Kidney (tissue), 14 donors: ENCODE results near the gene SSC5D. TPM values are rescaled to one million over a fixed set of nuclear protein-coding genes. Genes with fewer than 3 reads are reported as not detected.
A peak's percentile ranks its signal among the peaks of the same experiment; 100 is the strongest.

ENCODE experiments used
- DNase-seq, 5 donors: peaks; one replicate each; pipeline ENCODE4 v3.0.0-alpha.2; 2013 to 2020
- FAIRE-seq: peaks from 2 replicates; lab custom pipeline; 2012; peaks lifted over from hg19 to GRCh38; lab: Jason Lieb, UNC
- H3K27ac ChIP-seq, 2 donors: one replicate each; pipeline ENCODE4 v1.7.0; 2013; ENCODE audit warnings: low read depth in 2 of 2, low read length in 2 of 2, inconsistent platforms in 1 of 2
- H3K27me3 ChIP-seq: one replicate; pipeline ENCODE4 v1.7.1; 2013; ENCODE audit warnings: low read length, inconsistent platforms; ENCODE audit not compliant: control insufficient read depth, insufficient read depth
- H3K36me3 ChIP-seq, 3 donors: one replicate each; pipeline versions ENCODE4 v1.7.0 to v1.7.1; 2013; ENCODE audit warnings: low read length in 3 of 3, control low read depth in 1 of 3, inconsistent platforms in 1 of 3; ENCODE audit not compliant: insufficient read depth in 3 of 3, control insufficient read depth in 2 of 3
- H3K4me1 ChIP-seq, 3 donors: one replicate each; pipeline versions ENCODE4 v1.7.0 to v1.7.1; 2013; ENCODE audit warnings: low read length in 3 of 3, inconsistent platforms in 1 of 3, low read depth in 1 of 3; ENCODE audit not compliant: control insufficient read depth in 2 of 3, insufficient read depth in 2 of 3
- H3K4me3 ChIP-seq, 3 donors: one replicate each; pipeline versions ENCODE4 v1.7.0 to v1.8.1; 2013; ENCODE audit warnings: low read length in 3 of 3, control low read depth in 1 of 3, inconsistent platforms in 1 of 3
- H3K9ac ChIP-seq, 3 donors: one replicate each; pipeline versions ENCODE4 v1.7.0 to v1.7.1; 2013; ENCODE audit warnings: low read length in 3 of 3, control low read depth in 1 of 3, inconsistent platforms in 1 of 3
- H3K9me3 ChIP-seq, 3 donors: one replicate each; pipeline versions ENCODE4 v1.7.0 to v1.7.1; 2013; ENCODE audit warnings: low read length in 3 of 3, control low read depth in 1 of 3, inconsistent platforms in 1 of 3; ENCODE audit not compliant: control insufficient read depth in 2 of 3, insufficient read depth in 1 of 3
- intact Hi-C: fragments of 100-400 bp; cut with DNase I; formaldehyde crosslinking; loops from one replicate; pipeline ENCODE4 v1.11.1; 2022
- polyA plus RNA-seq: library from polyadenylated mRNA; stranded (reverse); fragments of 350-450 nt; fragmentation: Illumina TruSeq; extraction: RNeasy Lipid Tissue Mini Kit (QIAGEN cat#74804); gene quantifications from one replicate; pipeline ENCODE4 v1.2.3, GENCODE V29; 2014; ENCODE audit warnings: low read depth, low replicate concordance; ENCODE audit not compliant: insufficient read depth
- total RNA-seq: library from RNA; stranded (reverse); fragmentation: NEBNext Ultra II Directional; extraction: Animal tissue kit (Norgen Biotek cat#: 25700); gene quantifications from one replicate; pipeline ENCODE4 v1.2.1, GENCODE V29; 2021
- TF ChIP-seq, protein P1 (sequence below): IDR thresholded peaks from 3 replicates; pipeline ENCODE4 v1.5.1; 2012; ENCODE audit warnings: mild to moderate bottlenecking, moderate library complexity, borderline replicate concordance; ENCODE audit not compliant: insufficient read depth; ENCODE audit errors: extremely low read depth
- donor health status: control.
- donor health status: control.
- donor health status: control.
- donor health status: control.
- donor health status: control.
- donor health status: DM: yes; HTN: yes; CAD: no.
- donor health status: Normal renal cell carcinoma (clear cell type).

SSC5D gene
- total and polyA plus RNA-seq, 2 donors from 2014 or later: 2.2 to 9.4 TPM

DNA sequence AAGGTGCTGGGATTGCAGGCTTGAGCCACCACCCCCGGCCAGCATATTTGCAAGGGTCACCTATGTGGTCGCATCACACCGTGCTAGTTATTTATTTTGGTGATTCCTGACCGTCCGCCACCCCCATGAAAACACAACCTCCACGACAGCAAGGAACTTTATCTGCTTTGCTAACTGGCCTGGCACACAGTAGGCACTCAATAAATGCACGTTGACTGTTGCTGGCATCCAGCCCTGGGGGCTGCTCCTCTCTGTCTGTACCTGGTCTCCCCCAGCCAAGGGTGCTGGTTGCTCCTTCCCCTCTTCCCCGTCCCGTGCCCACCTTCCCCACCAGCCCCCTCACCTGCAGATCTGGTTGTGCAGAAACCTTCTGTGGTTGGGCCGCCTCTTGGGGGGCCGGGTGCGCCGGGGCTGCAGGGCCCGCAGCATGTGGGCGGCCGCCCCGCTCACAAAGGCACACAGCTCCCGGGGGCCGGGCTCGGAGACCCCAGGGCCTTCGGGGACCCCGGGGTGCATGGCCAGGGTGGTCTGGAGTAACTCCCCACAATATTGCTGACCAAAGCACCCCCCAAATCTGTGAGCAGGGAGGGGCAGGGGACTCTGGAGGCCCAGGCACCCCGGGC is 24.1 kb upstream of the SSC5D start:
- H3K4me3 ChIP-seq: no peak overlapping the region
- H3K9ac ChIP-seq: no peak overlapping the region
- H3K27me3 ChIP-seq: no peaks in the 10 kb centered on the region
- no peaks in the 10 kb centered on the region for H3K36me3 ChIP-seq
- TF ChIP-seq, protein P1, sequence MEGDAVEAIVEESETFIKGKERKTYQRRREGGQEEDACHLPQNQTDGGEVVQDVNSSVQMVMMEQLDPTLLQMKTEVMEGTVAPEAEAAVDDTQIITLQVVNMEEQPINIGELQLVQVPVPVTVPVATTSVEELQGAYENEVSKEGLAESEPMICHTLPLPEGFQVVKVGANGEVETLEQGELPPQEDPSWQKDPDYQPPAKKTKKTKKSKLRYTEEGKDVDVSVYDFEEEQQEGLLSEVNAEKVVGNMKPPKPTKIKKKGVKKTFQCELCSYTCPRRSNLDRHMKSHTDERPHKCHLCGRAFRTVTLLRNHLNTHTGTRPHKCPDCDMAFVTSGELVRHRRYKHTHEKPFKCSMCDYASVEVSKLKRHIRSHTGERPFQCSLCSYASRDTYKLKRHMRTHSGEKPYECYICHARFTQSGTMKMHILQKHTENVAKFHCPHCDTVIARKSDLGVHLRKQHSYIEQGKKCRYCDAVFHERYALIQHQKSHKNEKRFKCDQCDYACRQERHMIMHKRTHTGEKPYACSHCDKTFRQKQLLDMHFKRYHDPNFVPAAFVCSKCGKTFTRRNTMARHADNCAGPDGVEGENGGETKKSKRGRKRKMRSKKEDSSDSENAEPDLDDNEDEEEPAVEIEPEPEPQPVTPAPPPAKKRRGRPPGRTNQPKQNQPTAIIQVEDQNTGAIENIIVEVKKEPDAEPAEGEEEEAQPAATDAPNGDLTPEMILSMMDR: no peak
- DNase-seq: no peak
- H3K4me1 ChIP-seq: peaks cover 0 to 9% (median 4%) of the 10 kb centered on the region in 3 donors
- no peak for FAIRE-seq
- no peaks in the 10 kb centered on the region for H3K9me3 ChIP-seq
- intact Hi-C loops: no loop called here
- no peak overlapping the region for H3K27ac ChIP-seq

- TF ChIP-seq, protein P1: no peak
- Histone ChIP-seq H3K4me3 (no peak within 1 kb of the TSS), H3K4me1 (peaks cover 0 to 8% (median 4%) of the 10 kb centered on the region in 3 donors), H3K9ac (no peak within 1 kb of the TSS), H3K9me3 (no peaks in the 10 kb centered on the region), H3K27me3 (no peaks in the 10 kb centered on the region), H3K27ac (no peak within 1 kb of the TSS), H3K36me3 (no peaks in the 10 kb centered on the region)
- no peak for FAIRE-seq
- intact Hi-C loops: no loop called here
- DNase-seq: peak in 1 of 5 donors; percentile 54
Observed at GRCh38 chr19:55464662-55465054, 23.6 kb upstream of the SSC5D start, which contains the start of gene C19orf85. C19orf85 (minus strand) TSS chr19:55464751; CDS start chr19:55464554, 197 bp downstream.

DNA sequence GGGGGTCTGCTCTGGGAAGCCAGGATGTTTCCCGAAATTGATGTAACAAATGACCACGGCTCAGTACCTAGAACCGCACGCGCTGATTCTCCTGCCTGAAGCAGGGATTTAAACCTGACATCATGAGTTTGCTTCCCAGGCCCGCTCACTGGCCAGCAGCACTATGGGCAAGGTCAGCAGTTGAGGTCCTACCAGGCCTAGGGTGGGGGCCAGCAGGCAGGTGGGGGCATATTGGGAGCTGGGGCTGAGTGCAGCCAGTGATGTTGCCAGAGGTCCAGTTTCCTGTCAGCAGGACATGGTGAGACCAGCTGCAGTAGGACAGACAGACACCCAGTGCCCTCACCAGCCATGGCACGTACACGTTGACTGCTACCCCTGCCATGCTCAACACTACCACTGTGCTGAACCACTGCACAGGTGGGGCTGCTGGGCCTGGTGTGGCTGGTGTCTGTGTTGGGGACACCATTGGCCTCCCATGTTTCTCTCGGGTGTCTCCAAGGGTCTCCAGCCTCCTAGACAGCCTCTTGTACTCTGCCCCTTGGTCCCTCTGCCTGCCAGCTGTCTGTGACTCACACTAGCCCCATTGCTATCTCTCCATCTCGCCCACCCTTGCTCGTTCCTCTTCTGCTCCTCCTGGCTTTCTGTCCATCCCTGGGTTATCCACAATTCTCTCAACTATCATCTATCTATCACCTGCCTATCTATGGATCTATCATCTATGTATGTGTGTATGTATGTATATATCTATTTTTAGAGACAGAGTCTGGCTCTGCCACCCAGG is 22.6 kb upstream of the SSC5D start:
- H3K4me3 ChIP-seq: no peak overlapping the region
- DNase-seq: no peak
- no peaks in the 10 kb centered on the region for H3K9me3 ChIP-seq
- no peak overlapping the region for H3K9ac ChIP-seq
- H3K4me1 ChIP-seq: peaks cover 0 to 5% (median 0%) of the 10 kb centered on the region in 3 donors
- no peaks in the 10 kb centered on the region for H3K36me3 ChIP-seq
- no peak overlapping the region for H3K27ac ChIP-seq
- intact Hi-C loops: no loop called here
- FAIRE-seq: no peak
- TF ChIP-seq, protein P1: no peak
- H3K27me3 ChIP-seq: no peaks in the 10 kb centered on the region
